Measurements from ENCODE around the gene PRKAR1A.

GRCh38 chr17:68505951-68506350 lies 6.3 kb upstream of the PRKAR1A start:
- TF ChIP-seq CTCF (tag by site-specific recombination; IDR thresholded peaks at IDR 0.05) = no peak
- no peak for TF ChIP-seq RBAK (tag by site-specific recombination; IDR thresholded peaks at IDR 0.05)
- no peak for TF ChIP-seq SALL2 (tag by site-specific recombination; IDR thresholded peaks at IDR 0.05; ENCODE audit: borderline replicate concordance)
- TF ChIP-seq YY1 (tag by site-specific recombination; IDR thresholded peaks at IDR 0.05) = no peak
- no peak for TF ChIP-seq ZNF24 (tag by site-specific recombination; IDR thresholded peaks at IDR 0.05)
- TF ChIP-seq ZNF292 (tag by site-specific recombination; IDR thresholded peaks at IDR 0.05; ENCODE audit: borderline replicate concordance, low read depth) = no peak
- no peak for TF ChIP-seq KLF10 (tag by site-specific recombination; IDR thresholded peaks at IDR 0.05)

All from HEK293 (cell line).